Activated T-cell treated with anti-CD3 and anti-CD28 coated beads, Interleukin-2, amount 50 U/mL, for 72 hours (primary cell): ENCODE measurements around the gene TGFB1I1. TPM values are rescaled to one million over a fixed set of nuclear protein-coding genes. Genes with fewer than 3 reads are reported as not detected.

Source experiments
- ATAC-seq, 2 donors: fragments of 150-1000 bp; cut with Tn5 transposase; replicated peaks in 1 of 2; 2 replicates each; pipeline ENCODE4 v1.10.0; 2021; ENCODE audit warnings: moderate library complexity in 2 of 2, mild to moderate bottlenecking in 1 of 2
- DNase-seq, 2 donors: peaks; one replicate each; pipeline ENCODE4 v3.0.0; 2021 to 2022; ENCODE audit warnings: mixed read lengths in 1 of 2
- H3K27ac Mint-ChIP-seq: one replicate; pipeline ENCODE4 v1.8.0; 2022; ENCODE audit warnings: mild to moderate bottlenecking, moderate library complexity, mixed read lengths
- H3K27me3 Mint-ChIP-seq: one replicate; pipeline ENCODE4 v1.8.0; 2022; ENCODE audit warnings: low read depth, mixed read lengths
- H3K36me3 Mint-ChIP-seq, 2 donors: one replicate each; pipeline ENCODE4 v1.8.0; 2022; ENCODE audit warnings: mixed read lengths in 2 of 2, mild to moderate bottlenecking in 1 of 2; ENCODE audit not compliant: insufficient read depth in 2 of 2
- H3K4me1 Mint-ChIP-seq: one replicate; pipeline ENCODE4 v1.8.0; 2022; ENCODE audit warnings: low read depth, mixed read lengths
- H3K4me3 Mint-ChIP-seq, 2 donors: one replicate each; pipeline ENCODE4 v1.8.0; 2022; ENCODE audit warnings: mild to moderate bottlenecking in 2 of 2, mixed read lengths in 2 of 2, moderate library complexity in 2 of 2
- H3K9me3 Mint-ChIP-seq, 2 donors: one replicate each; pipeline ENCODE4 v1.8.0; 2022; ENCODE audit warnings: mixed read lengths in 2 of 2
- total RNA-seq, 2 donors: library from RNA; stranded (reverse); gene quantifications; one replicate each; pipeline ENCODE4 v1.2.3, GENCODE V29; 2022

Gene TGFB1I1
- total RNA-seq, 2 donors from 2014 or later = 1.3 to 4.4 TPM

- Mint-ChIP-seq H3K4me1 (peaks cover 11% of the 10 kb centered on the region), H3K36me3 (peaks cover 2 to 3% of the 10 kb centered on the region in 2 donors), H3K4me3 (no peak overlapping the region), H3K27me3 (peaks cover 13% of the 10 kb centered on the region), H3K9me3 (no peaks in the 10 kb centered on the region), H3K27ac (no peak overlapping the region)
- DNase-seq = no peak
- ATAC-seq = no peak
Measured at GRCh38 chr16:31467151-31467773, 4.7 kb upstream of the TGFB1I1 start.

GRCh38 chr16:31467858-31468257 lies 4.1 kb upstream of the TGFB1I1 start:
- Mint-ChIP-seq H3K27me3 (peaks cover 19% of the 10 kb centered on the region), H3K27ac (no peak overlapping the region), H3K4me1 (peaks cover 17% of the 10 kb centered on the region), H3K9me3 (no peaks in the 10 kb centered on the region), H3K36me3 (peaks cover 1 to 3% of the 10 kb centered on the region in 2 donors), H3K4me3 (no peak overlapping the region)
- ATAC-seq (no peak), DNase-seq (no peak)

GRCh38 chr16:31470615-31471014 lies 1.3 kb upstream of the TGFB1I1 start:
- peaks cover 41% of the 10 kb centered on the region for H3K27me3 Mint-ChIP-seq
- peaks cover 0 to 3% of the 10 kb centered on the region in 2 donors for H3K36me3 Mint-ChIP-seq
- no peak overlapping the region for H3K27ac Mint-ChIP-seq
- no peak for DNase-seq
- H3K9me3 Mint-ChIP-seq = no peaks in the 10 kb centered on the region
- peaks cover 18% of the 10 kb centered on the region for H3K4me1 Mint-ChIP-seq
- H3K4me3 Mint-ChIP-seq = no peak overlapping the region
- no peak for ATAC-seq

GRCh38 chr16:31471241-31471874 lies 594 bp upstream of the TGFB1I1 start:
- Mint-ChIP-seq H3K36me3 (peaks cover 0 to 3% of the 10 kb centered on the region in 2 donors), H3K27ac (no peak overlapping the region), H3K4me3 (peak overlapping the region in 1 of 2 donors; percentile 44), H3K4me1 (peaks cover 24% of the 10 kb centered on the region), H3K27me3 (peaks cover 47% of the 10 kb centered on the region), H3K9me3 (no peaks in the 10 kb centered on the region)
- DNase-seq (no peak), ATAC-seq (no peak)

- Mint-ChIP-seq H3K4me3 (peak overlapping the region; percentile 78 to 85), H3K27ac (no peak overlapping the region), H3K36me3 (peaks cover 0 to 3% of the 10 kb centered on the region in 2 donors), H3K4me1 (peaks cover 22% of the 10 kb centered on the region), H3K9me3 (no peaks in the 10 kb centered on the region), H3K27me3 (peaks cover 49% of the 10 kb centered on the region)
- peak; percentile 51 to 59 for DNase-seq
- peak; percentile 18 to 23 for ATAC-seq
Measured at GRCh38 chr16:31472709-31473203, 804 bp downstream of the TGFB1I1 start.

- Mint-ChIP-seq H3K36me3 (peaks cover 0 to 3% of the 10 kb centered on the region in 2 donors), H3K9me3 (no peaks in the 10 kb centered on the region), H3K4me1 (peaks cover 29% of the 10 kb centered on the region), H3K4me3 (peak overlapping the region; percentile 8 to 32), H3K27me3 (peaks cover 49% of the 10 kb centered on the region), H3K27ac (no peak overlapping the region)
- DNase-seq (no peak), ATAC-seq (no peak)
Measured at GRCh38 chr16:31473264-31473984, 1.5 kb downstream of the TGFB1I1 start.

- peaks cover 49% of the 10 kb centered on the region for H3K27me3 Mint-ChIP-seq
- DNase-seq = no peak
- no peak for ATAC-seq
Measured at GRCh38 chr16:31474173-31474714, 2.3 kb downstream of the TGFB1I1 start.

GRCh38 chr16:31474773-31475738 lies 3.1 kb downstream of the TGFB1I1 start:
- Mint-ChIP-seq H3K4me3 (peak overlapping the region; percentile 20 to 92), H3K36me3 (peaks cover 0 to 3% of the 10 kb centered on the region in 2 donors), H3K27me3 (peaks cover 49% of the 10 kb centered on the region), H3K27ac (no peak overlapping the region), H3K9me3 (no peaks in the 10 kb centered on the region), H3K4me1 (peaks cover 30% of the 10 kb centered on the region)
- ATAC-seq = no peak
- DNase-seq = no peak

More at GRCh38 chr16:31474173-31474714, 2.3 kb downstream of the TGFB1I1 start:
- no peaks in the 10 kb centered on the region for H3K9me3 Mint-ChIP-seq
- H3K36me3 Mint-ChIP-seq = peaks cover 0 to 3% of the 10 kb centered on the region in 2 donors
- H3K27ac Mint-ChIP-seq = no peak overlapping the region
- no peak overlapping the region for H3K4me3 Mint-ChIP-seq
- H3K4me1 Mint-ChIP-seq = peaks cover 30% of the 10 kb centered on the region

GRCh38 chr16:31475946-31476302 lies 4.0 kb downstream of the TGFB1I1 start:
- Mint-ChIP-seq H3K4me3 (peak overlapping the region; percentile 88 to 92), H3K36me3 (peaks cover 0 to 3% of the 10 kb centered on the region in 2 donors), H3K27ac (no peak overlapping the region), H3K4me1 (peaks cover 30% of the 10 kb centered on the region), H3K27me3 (peaks cover 47% of the 10 kb centered on the region), H3K9me3 (no peaks in the 10 kb centered on the region)
- peak in 1 of 2 donors; percentile 30 for DNase-seq
- no peak for ATAC-seq

- Mint-ChIP-seq H3K27ac (no peak overlapping the region), H3K9me3 (no peaks in the 10 kb centered on the region), H3K4me1 (peaks cover 30% of the 10 kb centered on the region), H3K4me3 (peak overlapping the region; percentile 88 to 92), H3K27me3 (peaks cover 40% of the 10 kb centered on the region), H3K36me3 (peaks cover 0 to 3% of the 10 kb centered on the region in 2 donors)
- peak; percentile 92 for ATAC-seq
- peak; percentile 87 to 88 for DNase-seq
Measured at GRCh38 chr16:31476303-31477219, 4.6 kb downstream of the TGFB1I1 start.
